ENCODE data around the gene ENTPD6. TPM values are rescaled to one million over a fixed set of nuclear protein-coding genes. Genes with fewer than 3 reads are reported as not detected.
"Not testable (repeated sequence)": the region's sequence is repeated elsewhere in the genome, so short reads cannot be mapped to it uniquely, and the experiment has no call there.

The ENTPD6 gene
- total RNA-seq, 1 donor from 2014 or later: 44.4 TPM

DNA sequence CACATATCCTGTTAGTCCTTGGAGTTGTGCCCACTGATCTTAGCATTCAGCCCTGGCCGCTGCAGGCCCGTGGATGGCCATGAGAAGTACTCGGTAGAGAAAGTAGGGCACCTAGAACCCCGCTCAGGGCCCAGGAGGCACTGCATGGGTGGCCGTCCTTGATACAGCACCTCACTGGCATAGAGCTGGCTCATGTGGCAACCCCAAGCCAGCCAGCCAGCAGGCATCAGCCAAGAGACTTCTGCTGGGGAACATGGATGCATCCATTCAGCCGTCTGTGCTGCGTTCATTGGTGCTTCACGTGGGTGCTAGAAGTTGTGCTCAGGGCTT, 62.9 kb downstream of the ENTPD6 start:
- Mint-ChIP-seq H3K9me3 (no peaks in the 10 kb centered on the region), H3K4me3 (no peak overlapping the region), H3K4me1 (no peaks in the 10 kb centered on the region), H3K27me3 (no peaks in the 10 kb centered on the region), H3K27ac (no peak overlapping the region), H3K36me3 (ENCODE audit: low read depth) (peaks cover 36% of the 10 kb centered on the region)
- POLR2A ChIA-PET: no interaction called here
- no peak for ATAC-seq (ENCODE audit: low read depth)
- no peak for DNase-seq
- TF ChIP-seq, protein P1, sequence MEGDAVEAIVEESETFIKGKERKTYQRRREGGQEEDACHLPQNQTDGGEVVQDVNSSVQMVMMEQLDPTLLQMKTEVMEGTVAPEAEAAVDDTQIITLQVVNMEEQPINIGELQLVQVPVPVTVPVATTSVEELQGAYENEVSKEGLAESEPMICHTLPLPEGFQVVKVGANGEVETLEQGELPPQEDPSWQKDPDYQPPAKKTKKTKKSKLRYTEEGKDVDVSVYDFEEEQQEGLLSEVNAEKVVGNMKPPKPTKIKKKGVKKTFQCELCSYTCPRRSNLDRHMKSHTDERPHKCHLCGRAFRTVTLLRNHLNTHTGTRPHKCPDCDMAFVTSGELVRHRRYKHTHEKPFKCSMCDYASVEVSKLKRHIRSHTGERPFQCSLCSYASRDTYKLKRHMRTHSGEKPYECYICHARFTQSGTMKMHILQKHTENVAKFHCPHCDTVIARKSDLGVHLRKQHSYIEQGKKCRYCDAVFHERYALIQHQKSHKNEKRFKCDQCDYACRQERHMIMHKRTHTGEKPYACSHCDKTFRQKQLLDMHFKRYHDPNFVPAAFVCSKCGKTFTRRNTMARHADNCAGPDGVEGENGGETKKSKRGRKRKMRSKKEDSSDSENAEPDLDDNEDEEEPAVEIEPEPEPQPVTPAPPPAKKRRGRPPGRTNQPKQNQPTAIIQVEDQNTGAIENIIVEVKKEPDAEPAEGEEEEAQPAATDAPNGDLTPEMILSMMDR (IDR thresholded peaks at IDR 0.05): no peak
- CTCF ChIA-PET: no interaction called here
- intact Hi-C loops (cut with micrococcal nuclease): no loop called here

DNA sequence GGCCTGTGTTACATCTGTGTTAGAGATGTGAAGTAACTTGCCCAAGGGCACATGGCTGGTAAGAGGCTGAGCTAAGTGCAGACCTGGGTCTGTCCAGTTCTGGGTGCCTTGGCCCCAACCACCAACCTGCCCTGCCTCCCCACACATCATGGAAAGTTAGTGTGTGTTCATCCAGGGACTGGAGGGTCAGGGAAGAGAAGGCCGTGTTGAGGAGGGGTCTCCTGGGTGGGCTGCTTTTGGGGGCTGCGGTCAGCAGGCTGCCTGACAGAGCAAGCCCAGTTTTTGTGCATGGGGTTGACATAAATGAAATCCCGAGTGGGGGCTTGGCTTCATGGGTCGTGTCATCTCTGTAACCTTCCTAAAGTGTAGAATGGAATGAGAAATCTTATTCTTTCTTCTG, 63.3 kb downstream of the ENTPD6 start:
- Mint-ChIP-seq H3K4me3 (no peak overlapping the region), H3K27ac (no peak overlapping the region), H3K4me1 (no peaks in the 10 kb centered on the region)

DNA sequence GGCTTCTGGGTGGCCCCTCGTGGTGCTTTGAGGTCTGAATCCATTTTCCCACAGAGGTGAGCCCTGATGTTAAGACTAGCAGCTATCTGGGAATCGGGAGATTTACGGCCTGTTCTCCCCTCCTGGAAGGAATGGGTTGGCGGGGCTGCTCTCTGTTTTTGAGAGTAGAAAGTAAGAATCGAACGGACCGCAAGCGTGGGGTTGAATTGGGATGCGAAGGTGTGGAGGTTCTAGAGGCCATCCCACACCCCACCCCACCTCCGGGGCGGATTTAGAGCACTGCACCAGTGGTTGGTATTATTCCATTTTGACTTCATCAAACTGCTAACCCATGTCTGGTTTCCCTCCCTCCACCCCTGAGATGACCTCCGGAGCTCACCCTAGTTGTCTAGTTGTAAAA, 63.8 kb downstream of the ENTPD6 start:
- H3K9me3 Mint-ChIP-seq: no peaks in the 10 kb centered on the region
- intact Hi-C loops (cut with micrococcal nuclease): no loop called here
- no peak overlapping the region for H3K4me3 Mint-ChIP-seq
- TF ChIP-seq, protein P1 (IDR thresholded peaks at IDR 0.05): no peak
- ChIA-PET CTCF (no interaction called here), POLR2A (no interaction called here)
- H3K36me3 Mint-ChIP-seq (ENCODE audit: low read depth): peaks cover 34% of the 10 kb centered on the region
- H3K27ac Mint-ChIP-seq: no peak overlapping the region
- H3K27me3 Mint-ChIP-seq: no peaks in the 10 kb centered on the region
- DNase-seq (no peak), ATAC-seq (ENCODE audit: low read depth) (no peak)
- no peaks in the 10 kb centered on the region for H3K4me1 Mint-ChIP-seq

More for the DNA sequence above, 63.3 kb downstream of the ENTPD6 start:
- ChIA-PET CTCF (no interaction called here), POLR2A (no interaction called here)
- ATAC-seq (ENCODE audit: low read depth) (no peak), DNase-seq (no peak)
- Mint-ChIP-seq H3K9me3 (no peaks in the 10 kb centered on the region), H3K36me3 (ENCODE audit: low read depth) (peaks cover 34% of the 10 kb centered on the region), H3K27me3 (no peaks in the 10 kb centered on the region)
- TF ChIP-seq, protein P1 (IDR thresholded peaks at IDR 0.05): no peak
- intact Hi-C loops (cut with micrococcal nuclease): no loop called here

DNA sequence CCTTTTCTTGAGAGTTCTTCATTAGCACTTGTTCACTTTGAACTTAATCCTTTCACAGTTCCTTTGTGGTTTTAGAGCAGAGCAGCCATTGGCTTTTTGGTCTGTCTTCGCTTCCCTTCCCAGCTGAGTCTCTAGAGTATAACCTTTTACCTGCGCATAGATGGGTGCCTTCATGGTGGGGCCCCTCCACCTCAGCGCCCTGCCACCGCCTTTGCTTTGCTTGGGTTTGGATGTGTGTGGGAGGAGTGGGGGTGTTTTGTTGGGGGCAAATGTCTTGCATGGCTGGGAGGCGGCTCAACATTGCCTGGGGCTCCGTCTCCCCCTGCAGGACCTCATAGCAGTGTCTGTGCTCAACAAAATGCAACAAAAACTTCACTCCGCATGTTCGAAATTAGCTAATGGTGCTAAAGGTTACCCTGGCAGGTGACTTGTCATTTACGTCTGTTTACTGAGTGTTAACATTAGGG, 64.3 kb downstream of the ENTPD6 start:
- Mint-ChIP-seq H3K36me3 (ENCODE audit: low read depth) (peaks cover 34% of the 10 kb centered on the region), H3K4me1 (no peaks in the 10 kb centered on the region), H3K4me3 (no peak overlapping the region), H3K9me3 (no peaks in the 10 kb centered on the region), H3K27ac (no peak overlapping the region), H3K27me3 (no peaks in the 10 kb centered on the region)
- ATAC-seq (ENCODE audit: low read depth): no peak
- POLR2A ChIA-PET: no interaction called here
- DNase-seq: no peak
- TF ChIP-seq, protein P1 (IDR thresholded peaks at IDR 0.05): no peak
- intact Hi-C loops (cut with micrococcal nuclease): no loop called here
- CTCF ChIA-PET: no interaction called here

DNA sequence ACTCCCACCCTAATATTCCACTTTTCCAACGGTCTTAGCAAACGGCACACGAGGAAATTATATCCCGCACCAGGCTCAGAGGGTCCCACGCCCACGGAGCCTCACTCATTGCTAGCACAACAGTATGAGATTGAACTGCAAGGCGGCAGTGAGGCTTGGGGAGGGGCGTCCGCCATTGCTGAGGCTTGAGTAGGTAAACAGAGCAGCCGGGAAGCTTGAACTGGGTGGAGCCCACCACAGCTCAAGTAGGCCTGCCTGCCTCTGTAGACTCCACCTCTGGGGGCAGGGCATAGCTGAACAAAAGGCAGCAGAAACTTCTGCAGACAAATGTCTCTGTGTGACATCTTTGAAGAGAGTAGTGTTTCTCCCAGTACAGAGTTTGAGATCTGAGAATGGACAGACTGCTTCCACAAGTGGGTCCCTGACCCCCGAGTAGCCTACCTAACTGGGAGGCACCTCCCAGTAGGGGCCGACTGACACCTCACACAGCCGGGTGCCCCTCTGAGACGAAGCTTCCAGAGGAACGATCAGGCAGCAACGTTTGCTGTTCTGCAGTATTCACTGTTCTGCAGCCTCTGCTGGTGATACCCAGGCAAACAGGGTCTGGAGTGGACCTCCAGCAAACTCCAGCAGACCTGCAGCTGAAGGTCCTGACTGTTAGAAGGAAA, 65.4 kb downstream of the ENTPD6 start:
- H3K27me3 Mint-ChIP-seq; CTCF ChIA-PET; intact Hi-C loops (cut with micrococcal nuclease); POLR2A ChIA-PET; ATAC-seq (ENCODE audit: low read depth); H3K4me3 Mint-ChIP-seq; DNase-seq; H3K4me1 Mint-ChIP-seq; H3K9me3 Mint-ChIP-seq; H3K27ac Mint-ChIP-seq: not testable (repeated sequence)
- peaks cover 34% of the 10 kb centered on the region for H3K36me3 Mint-ChIP-seq (ENCODE audit: low read depth)

Data from activated B cell treated with CpG ODN at 0.5 μM for 24 hours (primary cell).